HG03066 (cell line): Measurements from ENCODE around the gene DDX55.

ENCODE experiments used
- ATAC-seq: cut with Tn5 transposase; IDR thresholded peaks from one replicate; pipeline ENCODE4 v1.9.1; 2021; ENCODE audit warnings: low read depth; ENCODE audit not compliant: unreplicated experiment

Gene DDX55

GRCh38 chr12:123607756-123608155 lies 5.9 kb downstream of the DDX55 start:
- ATAC-seq: no peak

GRCh38 chr12:123608182-123608581 lies 6.3 kb downstream of the DDX55 start:
- ATAC-seq: no peak

DNA sequence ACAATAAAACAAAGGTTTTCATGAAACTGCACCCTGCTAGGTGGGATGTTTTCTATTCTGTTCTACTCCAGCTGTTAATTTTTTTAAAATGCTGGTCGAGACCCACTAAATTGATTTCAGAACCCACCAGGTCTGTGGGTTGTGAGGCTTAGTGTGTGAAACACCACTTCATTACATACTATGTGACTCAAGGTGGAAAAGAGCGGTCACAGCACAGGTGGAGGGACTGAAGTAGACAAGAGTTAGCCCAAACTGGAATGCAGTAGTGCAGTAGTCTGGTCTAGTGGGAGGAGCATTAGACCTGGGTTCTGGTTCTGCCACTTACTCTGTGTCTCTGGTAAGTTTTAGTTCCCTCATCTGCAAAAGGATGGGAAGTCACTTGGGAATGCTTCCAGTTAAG lies 12.2 kb downstream of the DDX55 start:
- no peak for ATAC-seq

GRCh38 chr12:123614531-123614930 lies 12.6 kb downstream of the DDX55 start:
- no peak for ATAC-seq

- ATAC-seq: no peak
Observed at GRCh38 chr12:123617144-123617543, 15.2 kb downstream of the DDX55 start.

DNA sequence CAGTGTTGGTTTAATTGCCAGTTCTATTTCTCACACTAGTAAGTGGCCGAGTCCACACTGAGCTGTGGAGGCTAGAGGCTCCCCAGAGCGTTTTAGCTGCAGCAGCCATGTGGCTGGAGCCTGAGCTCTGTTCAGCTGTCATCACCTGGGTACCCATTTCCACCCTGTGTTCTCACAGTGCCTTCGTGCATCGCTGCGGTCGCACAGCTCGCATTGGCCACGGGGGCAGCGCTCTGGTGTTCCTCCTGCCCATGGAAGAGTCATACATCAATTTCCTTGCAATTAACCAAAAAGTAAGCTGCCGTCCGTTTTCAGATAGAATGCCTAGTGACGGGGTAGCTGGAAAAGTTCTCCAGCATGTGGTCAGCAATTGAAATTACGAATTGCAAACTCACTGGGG lies 15.7 kb downstream of the DDX55 start:
- ATAC-seq: no peak

DNA sequence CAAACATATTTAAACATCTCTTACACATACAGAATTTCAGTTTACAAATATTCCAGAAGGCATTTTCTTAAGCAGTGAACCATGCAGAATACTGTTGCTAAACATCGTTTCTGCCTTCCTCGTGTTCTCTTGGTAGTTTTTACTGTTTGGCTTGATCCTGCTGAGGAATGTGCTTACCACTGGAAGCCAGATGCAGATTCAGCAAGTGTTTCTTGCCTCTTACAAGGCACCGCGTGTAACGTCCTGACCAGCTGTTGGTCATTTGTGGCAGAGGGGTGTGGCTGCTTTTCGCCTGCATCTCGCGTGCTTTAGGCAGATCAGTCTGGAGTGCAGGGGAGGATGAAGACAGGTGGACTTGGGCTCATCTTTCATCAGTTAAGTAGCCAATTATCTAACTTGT lies 19.2 kb downstream of the DDX55 start:
- ATAC-seq: no peak

GRCh38 chr12:123621619-123622530 lies 20.0 kb downstream of the DDX55 start:
- no peak for ATAC-seq

DNA sequence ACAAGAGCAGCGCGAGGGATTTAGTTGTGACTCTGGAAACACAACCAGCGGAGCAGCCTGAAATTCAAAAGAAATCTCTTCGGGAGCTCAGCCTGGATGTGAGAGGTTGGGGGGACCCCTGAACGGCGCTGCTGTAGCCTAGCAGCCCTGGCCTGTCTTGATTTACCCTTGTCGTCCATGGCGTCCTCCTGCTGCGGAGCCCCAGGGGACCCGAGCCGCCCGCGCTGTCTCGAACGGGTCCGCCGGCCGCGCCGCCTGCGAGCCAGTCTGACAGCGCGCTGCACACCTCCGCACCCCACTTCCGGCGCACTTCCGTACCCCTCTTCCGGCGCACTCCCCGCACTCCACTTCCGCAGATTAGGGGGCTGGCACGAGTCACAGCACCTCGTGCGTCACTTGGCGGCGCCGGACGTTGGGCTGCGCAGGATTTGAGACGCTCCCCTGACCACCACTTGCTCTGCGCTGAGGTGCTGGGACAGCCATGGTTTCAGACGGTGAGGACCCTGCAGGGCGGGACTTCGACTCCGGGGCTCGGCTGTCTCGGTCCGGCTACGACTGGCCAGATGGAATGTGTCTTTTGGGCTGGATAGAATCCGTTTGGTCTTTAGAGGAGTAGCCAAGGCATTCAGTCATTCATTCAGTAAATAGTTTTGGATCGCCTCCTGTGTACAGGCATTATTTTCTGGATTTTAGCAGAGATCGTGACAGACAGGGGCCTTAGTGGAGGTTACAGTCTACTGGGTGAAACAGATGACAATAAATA lies 31.7 kb downstream of the DDX55 start, which contains the start of the genes EIF2B1 and GTF2H3:
EIF2B1 (minus strand) TSS at position 308 of the 763 bp plus-strand sequence; CDS start at position 179, 129 bp downstream.
GTF2H3 (plus strand) TSS at position 451 of the 763 bp plus-strand sequence; CDS start at position 482, 31 bp downstream.
- peak; percentile 98 for ATAC-seq

GRCh38 chr12:123634142-123634561 lies 32.3 kb downstream of the DDX55 start:
- no peak for ATAC-seq

DNA sequence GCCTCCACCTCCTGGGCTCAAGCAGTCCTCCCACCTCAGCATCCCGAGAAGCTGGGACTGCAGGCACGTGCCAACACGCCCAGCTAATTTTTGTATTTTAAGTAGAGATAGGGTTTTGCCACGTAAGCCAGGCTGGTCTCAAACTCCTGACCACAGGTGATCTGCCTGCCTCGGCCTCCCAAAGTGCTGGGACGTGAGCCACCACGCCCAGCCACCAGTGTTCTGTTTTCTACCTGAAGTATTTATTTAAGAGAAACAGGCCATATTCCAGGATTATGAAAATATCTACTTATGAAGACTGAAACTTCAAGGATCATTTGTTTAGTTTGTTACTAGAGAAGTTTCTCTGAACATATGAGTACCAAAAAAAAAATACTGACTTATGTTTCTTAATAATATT lies 42.0 kb downstream of the DDX55 start:
- no peak for ATAC-seq

GRCh38 chr12:123645380-123645779 lies 43.5 kb downstream of the DDX55 start:
- no peak for ATAC-seq

DNA sequence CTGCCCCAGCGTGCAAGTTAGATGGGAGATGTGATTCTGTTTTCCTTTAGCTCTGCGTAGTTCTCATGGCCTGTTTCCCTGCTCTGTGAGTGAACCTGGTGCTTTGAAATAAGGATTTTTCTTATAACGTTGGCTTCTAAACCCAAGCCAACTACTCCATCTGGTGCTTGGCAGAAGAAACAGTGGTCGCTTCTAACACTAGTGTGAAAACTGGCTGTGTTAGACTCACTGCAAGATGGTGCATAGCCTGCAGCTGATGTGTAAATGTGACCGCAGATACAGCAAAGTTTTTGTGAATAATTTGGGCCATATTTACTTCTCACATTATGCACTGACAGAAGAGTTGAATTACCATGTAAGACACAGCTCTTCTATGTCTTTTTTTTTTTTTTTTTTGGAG lies 44.0 kb downstream of the DDX55 start:
- no peak for ATAC-seq

- no peak for ATAC-seq
Observed at GRCh38 chr12:123648401-123648800, 46.5 kb downstream of the DDX55 start.

DNA sequence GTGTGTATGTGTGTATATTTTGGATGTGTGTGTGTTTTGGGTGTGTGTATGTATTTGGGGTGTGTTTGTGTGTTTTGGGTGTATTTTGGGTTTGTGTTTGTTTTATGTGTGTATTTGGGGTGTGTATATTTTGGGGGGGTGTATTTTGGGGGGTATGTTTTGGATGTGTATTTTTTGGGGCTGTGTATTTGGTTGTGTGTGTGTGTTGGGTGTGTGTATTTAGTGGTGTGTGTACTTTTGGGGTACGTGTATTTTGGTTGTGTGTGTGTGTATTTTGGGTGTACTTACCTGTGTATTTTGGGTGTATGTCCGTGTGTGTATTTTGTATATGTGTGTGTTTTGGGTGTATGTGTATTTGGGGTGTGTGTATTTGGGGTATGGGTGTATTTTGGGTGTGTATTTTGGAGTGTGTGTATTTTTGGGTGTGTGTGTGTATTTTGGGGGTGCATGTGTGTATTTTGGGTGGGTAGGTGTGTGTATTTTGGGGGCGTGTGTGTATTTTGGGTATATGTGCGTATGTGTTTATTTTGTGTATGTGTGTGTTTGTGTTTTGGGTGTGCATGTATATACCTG lies 52.3 kb downstream of the DDX55 start:
- ATAC-seq: no peak

DNA sequence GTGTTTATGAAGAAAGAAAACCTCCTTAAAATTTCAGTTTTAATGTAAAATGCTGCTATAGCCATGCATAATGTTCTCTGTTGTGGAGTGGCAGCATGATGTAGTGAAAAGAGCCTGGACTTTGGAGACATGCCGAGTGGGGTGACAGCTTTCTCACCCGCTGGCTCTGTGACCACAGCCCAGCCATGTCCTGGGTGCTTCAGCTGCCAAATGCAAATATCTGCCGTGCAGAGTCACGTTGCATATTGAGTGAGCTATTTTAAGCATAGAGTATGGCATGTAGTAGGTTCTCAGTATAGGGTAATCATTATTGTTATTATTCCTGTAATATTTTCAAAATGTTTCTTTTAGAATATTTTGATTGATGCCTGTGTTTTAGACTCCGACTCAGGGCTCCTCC lies 53.5 kb downstream of the DDX55 start:
- peak; percentile 92 for ATAC-seq

GRCh38 chr12:123656392-123656791 lies 54.5 kb downstream of the DDX55 start:
- no peak for ATAC-seq

DNA sequence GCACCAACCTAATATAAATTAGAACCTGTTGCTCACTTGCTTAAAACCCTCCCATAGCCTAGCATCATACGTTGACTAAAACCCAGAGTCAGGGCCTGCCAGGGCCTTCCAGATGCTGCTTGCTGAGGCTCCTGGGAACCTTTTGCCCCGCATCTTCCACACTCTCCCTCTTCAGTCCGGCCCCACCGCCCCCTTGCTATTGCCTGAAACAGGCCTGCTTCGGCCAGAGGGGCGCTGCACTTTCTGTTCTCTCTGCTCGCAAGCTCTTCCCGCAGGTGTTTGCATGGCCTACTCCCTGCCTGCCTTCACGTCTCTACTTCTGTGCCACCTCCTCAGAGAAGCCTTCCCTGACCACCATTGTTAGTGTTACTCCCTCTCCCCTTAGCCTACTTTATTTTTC lies 55.3 kb downstream of the DDX55 start:
- no peak for ATAC-seq

DNA sequence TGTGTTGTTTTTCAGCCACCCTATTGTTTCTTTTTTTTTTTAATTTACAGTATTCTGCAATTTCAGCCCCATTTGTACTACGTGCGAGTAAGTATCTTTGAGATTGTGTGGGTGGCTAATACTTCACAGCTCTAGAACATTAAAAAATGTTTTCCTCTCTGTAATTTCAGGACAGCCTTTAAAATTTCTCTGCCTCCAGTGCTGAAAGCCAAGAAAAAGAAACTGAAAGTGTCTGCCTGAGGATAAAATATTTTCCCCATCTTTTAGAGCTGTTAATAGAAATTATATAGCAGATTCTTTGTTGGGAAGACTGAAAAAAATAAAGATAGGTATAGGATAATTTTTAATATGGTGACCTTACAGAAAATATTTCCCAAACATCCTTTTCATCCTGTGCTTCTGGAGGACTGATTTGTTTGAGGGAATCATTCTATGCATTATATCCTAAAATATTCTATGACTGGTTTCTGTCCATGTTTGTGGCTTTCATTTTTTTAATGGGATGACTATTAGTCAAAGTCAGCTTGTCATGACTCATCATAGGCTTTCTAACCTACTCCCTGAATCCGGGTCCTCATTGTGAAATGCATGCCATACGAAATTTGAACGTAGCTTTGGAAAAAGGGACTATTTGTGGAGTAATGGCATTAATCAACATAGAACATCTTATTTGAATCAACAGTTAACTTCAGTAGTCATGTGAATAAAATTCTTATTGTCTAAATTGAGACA lies 58.3 kb downstream of the DDX55 start:
- ATAC-seq: no peak

- no peak for ATAC-seq
Observed at GRCh38 chr12:123667771-123668170, 65.9 kb downstream of the DDX55 start.
